SK-N-SH (cell line): ENCODE measurements around the gene HLA-DMA. TPM values are rescaled to one million over a fixed set of nuclear protein-coding genes. Genes with fewer than 3 reads are reported as not detected.

Experiments used
- CTCF ChIA-PET: fragments of 300-600, 350-600 bp; formaldehyde crosslinking; extraction: SDS; loops from one replicate; lab custom pipeline; 2021; lab: Yijun Ruan, JAX
- POLR2A ChIA-PET: fragments of 350-600 bp; sonication (Branson Sonifier 250); formaldehyde crosslinking; extraction: SDS; loops from one replicate; lab custom pipeline; 2020; ENCODE audit warnings: antibody characterized with exemption, inconsistent platforms; lab: Yijun Ruan, JAX
- DNase-seq: peaks from one replicate; pipeline ENCODE4 v3.0.0; 2012
- H2AFZ ChIP-seq: fragments of 200-600 bp; sonication (generic); 2 replicates; pipeline ENCODE4 v1.8.1; 2016; ENCODE audit warnings: antibody characterized with exemption, mild to moderate bottlenecking, low read depth
- H3F3A ChIP-seq: fragments of 200-600 bp; sonication (generic); replicated peaks from 2 replicates; pipeline ENCODE3; 2016; ENCODE audit warnings: antibody characterized with exemption, mild to moderate bottlenecking; ENCODE audit not compliant: insufficient read depth
- H3K27ac ChIP-seq, 2 experiments: fragments of 200-500 bp in 1 of 2; fragments of 200-600 bp in 1 of 2; sonication (Bioruptor generic) in 1 of 2; sonication (generic), shearing (Covaris generic) in 1 of 2; 2 replicates each; pipeline versions ENCODE4 v1.5.1 to v1.6.1; 2014 to 2016; ENCODE audit warnings: low read depth in 2 of 2, inconsistent platforms in 1 of 2, low read length in 1 of 2, mild to moderate bottlenecking in 1 of 2, mixed read lengths in 1 of 2
- H3K27me3 ChIP-seq: fragments of 200-600 bp; sonication (generic), shearing (Covaris generic); 2 replicates; pipeline ENCODE4 v1.6.1; 2016; ENCODE audit warnings: mixed run types; ENCODE audit not compliant: insufficient read depth
- H3K36me3 ChIP-seq, 2 experiments: fragments of 200-500 bp in 1 of 2; fragments of 200-600 bp in 1 of 2; sonication (Bioruptor generic) in 1 of 2; sonication (generic) in 1 of 2; replicated peaks in 1 of 2; 2 replicates each; pipeline versions ENCODE3 to v1.5.1; 2014 to 2016; ENCODE audit warnings: low read length in 1 of 2, mild to moderate bottlenecking in 1 of 2; ENCODE audit not compliant: insufficient read depth in 2 of 2, control insufficient read depth in 1 of 2
- H3K4me1 ChIP-seq, 2 experiments: fragments of 200-500 bp in 1 of 2; fragments of 200-600 bp in 1 of 2; sonication (Bioruptor generic) in 1 of 2; sonication (generic), shearing (Covaris generic) in 1 of 2; 2 replicates each; pipeline versions ENCODE4 v1.5.1 to v1.6.1; 2014 to 2016; ENCODE audit warnings: low read depth in 1 of 2, low read length in 1 of 2, mixed run types in 1 of 2; ENCODE audit not compliant: insufficient read depth in 2 of 2, control insufficient read depth in 1 of 2
- H3K4me2 ChIP-seq: fragments of 200-600 bp; sonication (generic), shearing (Covaris generic); 2 replicates; pipeline ENCODE4 v1.6.1; 2017; ENCODE audit warnings: mixed run types
- H3K4me3 ChIP-seq, 2 experiments: fragments of 200-500 bp in 1 of 2; fragments of 200-600 bp in 1 of 2; sonication (Bioruptor generic) in 1 of 2; sonication (generic), shearing (Covaris generic) in 1 of 2; 2 replicates each; pipeline versions ENCODE4 v1.5.1 to v1.8.1; 2014 to 2016; ENCODE audit warnings: low read depth in 2 of 2, inconsistent platforms in 1 of 2, low read length in 1 of 2, mild to moderate bottlenecking in 1 of 2, mixed read lengths in 1 of 2, moderate library complexity in 1 of 2
- H3K79me2 ChIP-seq: fragments of 200-600 bp; sonication (generic); 2 replicates; pipeline ENCODE4 v1.8.1; 2017; ENCODE audit warnings: mild to moderate bottlenecking; ENCODE audit not compliant: insufficient read depth
- H3K9ac ChIP-seq: fragments of 200-600 bp; sonication (generic); 2 replicates; pipeline ENCODE4 v1.6.1; 2017; ENCODE audit warnings: mixed run types
- H3K9me2 ChIP-seq: fragments of 200-600 bp; sonication (generic); 2 replicates; pipeline ENCODE4 v1.6.1; 2017; ENCODE audit warnings: mixed run types
- H3K9me3 ChIP-seq: fragments of 200-600 bp; sonication (generic); 2 replicates; pipeline ENCODE4 v1.6.1; 2017; ENCODE audit warnings: mixed run types, mild to moderate bottlenecking, moderate library complexity
- H4K20me1 ChIP-seq: fragments of 200-600 bp; sonication (generic); 2 replicates; pipeline ENCODE4 v1.6.1; 2017; ENCODE audit warnings: mild to moderate bottlenecking, mixed run types; ENCODE audit not compliant: insufficient read depth
- CHD2 ChIP-seq: fragments of 150-350 bp; IDR thresholded peaks from 2 replicates; pipeline ENCODE4 v1.6.1; 2018; ENCODE audit warnings: low read length; ENCODE audit not compliant: partially characterized antibody
- CTCF ChIP-seq: fragments of 200-600 bp; sonication (generic); IDR thresholded peaks from 2 replicates; pipeline ENCODE4 v1.6.1; 2017; ENCODE audit warnings: antibody characterized with exemption, mild to moderate bottlenecking, moderate library complexity
- ELF1 ChIP-seq: IDR thresholded peaks from 2 replicates; pipeline ENCODE4 v1.4.0; 2012
- EP300 ChIP-seq, 2 experiments: IDR thresholded peaks; 2 replicates each; pipeline versions ENCODE4 v1.4.0 to v1.6.1; 2012; ENCODE audit warnings: borderline replicate concordance in 1 of 2, low read depth in 1 of 2, low read length in 1 of 2
- FOSL2 ChIP-seq: IDR thresholded peaks from 2 replicates; pipeline ENCODE4 v1.4.0; 2012; ENCODE audit warnings: low read depth, mild to moderate bottlenecking, moderate library complexity, borderline replicate concordance
- GABPA ChIP-seq: IDR thresholded peaks from 2 replicates; pipeline ENCODE4 v1.4.0; 2012; ENCODE audit warnings: low read depth, mild to moderate bottlenecking
- GATA2 ChIP-seq: sonication (generic); formaldehyde crosslinking; IDR thresholded peaks from 2 replicates; pipeline ENCODE4 v1.5.0; 2020; ENCODE audit warnings: mild to moderate bottlenecking, missing genetic modification reagents
- MAX ChIP-seq: IDR thresholded peaks from 2 replicates; pipeline ENCODE4 v1.4.0; 2012; ENCODE audit warnings: low read depth
- MEF2A ChIP-seq: IDR thresholded peaks from 2 replicates; pipeline ENCODE4 v1.4.0; 2012; ENCODE audit warnings: low read depth, borderline replicate concordance
- NFIC ChIP-seq: IDR thresholded peaks from 2 replicates; pipeline ENCODE4 v1.4.0; 2012; ENCODE audit warnings: borderline replicate concordance
- NRF1 ChIP-seq: IDR thresholded peaks from 2 replicates; pipeline ENCODE4 v1.6.1; 2012; ENCODE audit warnings: low read depth, mild to moderate bottlenecking, low read length
- RAD21 ChIP-seq: IDR thresholded peaks from 2 replicates; pipeline ENCODE4 v1.6.1; 2012; ENCODE audit warnings: mild to moderate bottlenecking, low read length
- SMC3 ChIP-seq: IDR thresholded peaks from 2 replicates; pipeline ENCODE4 v1.6.1; 2012; ENCODE audit warnings: low read depth, low read length, improper control_type of control experiment
- TEAD4 ChIP-seq: IDR thresholded peaks from 2 replicates; pipeline ENCODE4 v1.4.0; 2012; ENCODE audit warnings: mild to moderate bottlenecking, borderline replicate concordance; ENCODE audit not compliant: insufficient read depth
- USF1 ChIP-seq: IDR thresholded peaks from 2 replicates; pipeline ENCODE4 v1.4.0; 2012; ENCODE audit warnings: low read depth, borderline replicate concordance
- USF2 ChIP-seq: fragments of 150-350 bp; IDR thresholded peaks from 2 replicates; pipeline ENCODE4 v1.6.1; 2017; ENCODE audit warnings: antibody characterized with exemption, low read length, low read depth, borderline replicate concordance
- ZBTB33 ChIP-seq: IDR thresholded peaks from 2 replicates; pipeline ENCODE4 v1.4.0; 2012; ENCODE audit warnings: low read depth, borderline replicate concordance
- WGBS: methylation state at CpG from one replicate; pipeline ENCODE4 v1.1.6; 2017; ENCODE audit warnings: low lambda C conversion rate; 5-methylcytosine and 5-hydroxymethylcytosine counted together
- polyA plus RNA-seq, 3 experiments: library from polyadenylated mRNA; depleted of rRNA; stranded (reverse); fragments of >200 nt; gene quantifications; 2 replicates each; pipeline ENCODE4 v1.2.3, GENCODE V29; 2012

The HLA-DMA gene
- polyA plus RNA-seq, 1 of the 3 experiments (the other 2 are of a cell fraction): 1.2 TPM

- TF ChIP-seq GATA2 (CRISPR knock-in tag) (no peak), ELF1 (no peak), EP300 (IDR thresholded peaks at IDR 0.05; ENCODE audit: borderline replicate concordance in 1 of 2, low read depth in 1 of 2, low read length in 1 of 2) (no peak), GABPA (no peak), MEF2A (no peak)
These were observed 2.4 kb downstream of the HLA-DMA start (continued) for GRCh38 chr6:32950449-32950848.

GRCh38 chr6:32950010-32950409 lies 2.9 kb downstream of the HLA-DMA start:
- H3F3A ChIP-seq: no peaks in the 10 kb centered on the region
- CTCF ChIA-PET: interaction anchor here (1.1 to 10.8 kb wide), 4 partner anchors 12 to 298 kb away, joined by 3 to 187 read pairs (median 52); partner anchors contain the start of gene HLA-DMB
- POLR2A ChIA-PET: no interaction called here

GRCh38 chr6:32949113-32949512 lies 3.8 kb downstream of the HLA-DMA start:
- ChIA-PET POLR2A (no interaction called here), CTCF (interaction anchor here (1.0 to 2.6 kb wide), 3 partner anchors 15 to 81 kb away, joined by 3 to 15 read pairs (median 13); no protein-coding TSS in a partner anchor)
- H3K9ac ChIP-seq: no peak overlapping the region
- H3F3A ChIP-seq: no peaks in the 10 kb centered on the region
- no peak overlapping the region for H3K4me3 ChIP-seq
- H3K36me3 ChIP-seq: no peaks in the 10 kb centered on the region
- H3K27me3 ChIP-seq: peaks cover 1% of the 10 kb centered on the region; the same call in 1 of the 2 replicates
- 59% methylated on average over 7 of the region's 9 CpGs for WGBS
- H3K4me2 ChIP-seq: no peak overlapping the region
- peaks cover 10% of the 10 kb centered on the region for H3K9me3 ChIP-seq
- no peak overlapping the region for H3K27ac ChIP-seq
- no peak for DNase-seq
- no peaks in the 10 kb centered on the region for H3K9me2 ChIP-seq
- H3K4me1 ChIP-seq: peaks cover 0 to 6% of the 10 kb centered on the region in 2 experiments; a peak in 1 of 4 replicates
- no peaks in the 10 kb centered on the region for H4K20me1 ChIP-seq
- no peaks in the 10 kb centered on the region for H3K79me2 ChIP-seq
- H2AFZ ChIP-seq: no peak overlapping the region
- TF ChIP-seq USF2 (no peak), GATA2 (CRISPR knock-in tag) (no peak), NRF1 (no peak), CHD2 (no peak), NFIC (no peak), FOSL2 (no peak), RAD21 (no peak), GABPA (no peak), ZBTB33 (no peak), CTCF (no peak), SMC3 (no peak), MAX (no peak), MEF2A (no peak), TEAD4 (no peak)

More at GRCh38 chr6:32950010-32950409, 2.9 kb downstream of the HLA-DMA start:
- Histone ChIP-seq H3K9me3 (peaks cover 10% of the 10 kb centered on the region), H3K79me2 (no peaks in the 10 kb centered on the region), H3K4me2 (no peak overlapping the region), H3K4me1 (peaks cover 0 to 6% of the 10 kb centered on the region in 2 experiments; a peak in 1 of 4 replicates), H2AFZ (no peak overlapping the region), H3K27me3 (no peaks in the 10 kb centered on the region; the same call in 1 of the 2 replicates), H3K4me3 (no peak overlapping the region), H4K20me1 (no peaks in the 10 kb centered on the region), H3K27ac (no peak overlapping the region), H3K36me3 (no peaks in the 10 kb centered on the region), H3K9ac (no peak overlapping the region), H3K9me2 (no peaks in the 10 kb centered on the region)
- WGBS: 85% methylated on average over 3 of the region's 3 CpGs
- TF ChIP-seq USF1 (no peak), SMC3 (no peak), ELF1 (no peak)
- DNase-seq: no peak
